ENCODE measurements around the gene UBE2K. TPM values are rescaled to one million over a fixed set of nuclear protein-coding genes. Genes with fewer than 3 reads are reported as not detected.
"Not testable (repeated sequence)": the region's sequence is repeated elsewhere in the genome, so short reads cannot be mapped to it uniquely, and the experiment has no call there.

Gene UBE2K
- total RNA-seq, 4 donors from 2014 or later: 18.4 to 38.8 (median 26.1) TPM

GRCh38 chr4:39699687-39700409, 1.9 kb downstream of the UBE2K start:
- no peak for TF ChIP-seq CTCF (IDR thresholded peaks at IDR 0.05)
- no peak for TF ChIP-seq POLR2A (IDR thresholded peaks at IDR 0.05)
- peak overlapping the region in 3 of 4 donors; percentile 84 to 98 (median 94) for H3K4me3 ChIP-seq
- H3K36me3 ChIP-seq: peaks cover 0 to 13% (median 0%) of the 10 kb centered on the region in 3 donors
- peaks cover 0 to 14% (median 1%) of the 10 kb centered on the region in 4 donors for H3K4me1 ChIP-seq
- H3K9me3 ChIP-seq: no peaks in the 10 kb centered on the region
- DNase-seq: no peak
- no peak overlapping the region for H3K27ac ChIP-seq
- no peaks in the 10 kb centered on the region for H3K27me3 ChIP-seq

GRCh38 chr4:39700554-39700953, 2.6 kb downstream of the UBE2K start:
- no peak overlapping the region for H3K27ac ChIP-seq
- peak overlapping the region in 2 of 4 donors; percentile 94 to 98 for H3K4me3 ChIP-seq
- TF ChIP-seq POLR2A (IDR thresholded peaks at IDR 0.05) (no peak), CTCF (IDR thresholded peaks at IDR 0.05) (no peak)
- no peaks in the 10 kb centered on the region for H3K9me3 ChIP-seq
- peaks cover 0 to 14% (median 1%) of the 10 kb centered on the region in 4 donors for H3K4me1 ChIP-seq
- no peaks in the 10 kb centered on the region for H3K27me3 ChIP-seq
- DNase-seq: no peak
- peaks cover 0 to 13% (median 0%) of the 10 kb centered on the region in 3 donors for H3K36me3 ChIP-seq

GRCh38 chr4:39702716-39703115, 4.8 kb downstream of the UBE2K start:
- TF ChIP-seq CTCF (IDR thresholded peaks at IDR 0.05) (no peak), POLR2A (IDR thresholded peaks at IDR 0.05) (no peak)
- no peaks in the 10 kb centered on the region for H3K9me3 ChIP-seq
- peaks cover 0 to 13% (median 0%) of the 10 kb centered on the region in 3 donors for H3K36me3 ChIP-seq
- H3K27me3 ChIP-seq: no peaks in the 10 kb centered on the region
- no peak overlapping the region for H3K4me3 ChIP-seq
- DNase-seq: no peak
- peaks cover 0 to 26% (median 0%) of the 10 kb centered on the region in 4 donors for H3K4me1 ChIP-seq
- no peak overlapping the region for H3K27ac ChIP-seq

- not testable (repeated sequence) for DNase-seq, H3K9me3 ChIP-seq, H3K4me3 ChIP-seq, H3K27me3 ChIP-seq, H3K27ac ChIP-seq
- peaks cover 0 to 13% (median 0%) of the 10 kb centered on the region in 3 donors for H3K36me3 ChIP-seq
- H3K4me1 ChIP-seq: peaks cover 0 to 34% (median 0%) of the 10 kb centered on the region in 4 donors
Measured at GRCh38 chr4:39704789-39705188, 6.9 kb downstream of the UBE2K start.

- no peaks in the 10 kb centered on the region for H3K27me3 ChIP-seq
- H3K36me3 ChIP-seq: peaks cover 0 to 13% (median 0%) of the 10 kb centered on the region in 3 donors
- H3K9me3 ChIP-seq: no peaks in the 10 kb centered on the region
- H3K4me3 ChIP-seq: no peak overlapping the region
- DNase-seq: peak in 2 of 3 donors; percentile 54 to 56
- H3K27ac ChIP-seq: no peak overlapping the region
- H3K4me1 ChIP-seq: peaks cover 0 to 22% (median 0%) of the 10 kb centered on the region in 4 donors
- TF ChIP-seq POLR2A (IDR thresholded peaks at IDR 0.05) (no peak), CTCF (IDR thresholded peaks at IDR 0.05) (no peak)
Measured at GRCh38 chr4:39706334-39706733, 8.4 kb downstream of the UBE2K start.

GRCh38 chr4:39706741-39707511, 9.0 kb downstream of the UBE2K start:
- no peak for DNase-seq
- Histone ChIP-seq H3K9me3 (no peaks in the 10 kb centered on the region), H3K4me3 (no peak overlapping the region), H3K27me3 (no peaks in the 10 kb centered on the region), H3K36me3 (peaks cover 0 to 13% (median 0%) of the 10 kb centered on the region in 3 donors), H3K4me1 (peaks cover 0 to 21% (median 0%) of the 10 kb centered on the region in 4 donors), H3K27ac (no peak overlapping the region)
- TF ChIP-seq CTCF (IDR thresholded peaks at IDR 0.05) (no peak), POLR2A (IDR thresholded peaks at IDR 0.05) (no peak)

All from Peyer's patch (tissue), 4 donors.